Measurements from ENCODE around the gene DPH7.
"Not testable (repeated sequence)": the region's sequence is repeated elsewhere in the genome, so short reads cannot be mapped to it uniquely, and the experiment has no call there.

DPH7 gene

GRCh38 chr9:137513801-137514570, 64.7 kb downstream of the DPH7 start:
- not testable (repeated sequence) for H2BK12ac ChIP-seq (ENCODE audit: low read length); H4K12ac ChIP-seq (ENCODE audit: low read depth, low read length); DNase-seq

GRCh38 chr9:137513136-137513535, 65.6 kb downstream of the DPH7 start:
- not testable (repeated sequence) for H3K27ac ChIP-seq (ENCODE audit: low read depth, low read length); H2BK120ac ChIP-seq (ENCODE audit: insufficient read depth, low read length, poor library complexity); H3K27me3 ChIP-seq (ENCODE audit: insufficient read depth, low read length); H3K79me2 ChIP-seq (ENCODE audit: control insufficient read depth, insufficient read depth, low read length, poor library complexity); H3K9ac ChIP-seq (ENCODE audit: low read length); H3K14ac ChIP-seq (ENCODE audit: low read length); H3K23ac ChIP-seq (ENCODE audit: low read length); H3K36me3 ChIP-seq (ENCODE audit: control insufficient read depth in 1 of 2, insufficient read depth in 2 of 2, low read length in 2 of 2); H2AK5ac ChIP-seq (ENCODE audit: low read length); H2BK5ac ChIP-seq (ENCODE audit: low read depth, low read length, poor library complexity); H4K8ac ChIP-seq (ENCODE audit: low read depth, low read length); H3K18ac ChIP-seq (ENCODE audit: low read length); H3K4me1 ChIP-seq (ENCODE audit: control insufficient read depth in 1 of 2, insufficient read depth in 2 of 2, low read length in 2 of 2); H4K12ac ChIP-seq (ENCODE audit: low read depth, low read length); H2BK12ac ChIP-seq (ENCODE audit: low read length); H4K91ac ChIP-seq (ENCODE audit: low read depth, low read length); H3K79me1 ChIP-seq (ENCODE audit: low read length); H3K4me2 ChIP-seq (ENCODE audit: low read length); H2AFZ ChIP-seq (ENCODE audit: insufficient read depth, low read length, poor library complexity); DNase-seq; H3K4me3 ChIP-seq (ENCODE audit: low read depth, low read length); H3K4ac ChIP-seq (ENCODE audit: low read depth, low read length)
- peaks cover 10% of the 10 kb centered on the region for H3K9me3 ChIP-seq (ENCODE audit: insufficient read depth, low read depth, low read length)
- WGBS (ENCODE audit: extremely low coverage, insufficient coverage, insufficient read length) = no CpG with 5 or more reads among the region's 5 CpGs

More at GRCh38 chr9:137513801-137514570, 64.7 kb downstream of the DPH7 start:
- H2AFZ ChIP-seq (ENCODE audit: insufficient read depth, low read length, poor library complexity); H3K14ac ChIP-seq (ENCODE audit: low read length); H3K27ac ChIP-seq (ENCODE audit: low read depth, low read length); H3K18ac ChIP-seq (ENCODE audit: low read length); H2BK5ac ChIP-seq (ENCODE audit: low read depth, low read length, poor library complexity); H3K9ac ChIP-seq (ENCODE audit: low read length); H3K4me2 ChIP-seq (ENCODE audit: low read length); H4K91ac ChIP-seq (ENCODE audit: low read depth, low read length); H3K79me2 ChIP-seq (ENCODE audit: control insufficient read depth, insufficient read depth, low read length, poor library complexity); H3K23ac ChIP-seq (ENCODE audit: low read length); H3K4me3 ChIP-seq (ENCODE audit: low read depth, low read length); H3K36me3 ChIP-seq (ENCODE audit: control insufficient read depth in 1 of 2, insufficient read depth in 2 of 2, low read length in 2 of 2); H3K27me3 ChIP-seq (ENCODE audit: insufficient read depth, low read length); H2AK5ac ChIP-seq (ENCODE audit: low read length); H4K8ac ChIP-seq (ENCODE audit: low read depth, low read length); H3K4ac ChIP-seq (ENCODE audit: low read depth, low read length); H2BK120ac ChIP-seq (ENCODE audit: insufficient read depth, low read length, poor library complexity); H3K4me1 ChIP-seq (ENCODE audit: control insufficient read depth in 1 of 2, insufficient read depth in 2 of 2, low read length in 2 of 2); H3K79me1 ChIP-seq (ENCODE audit: low read length): not testable (repeated sequence)
- peaks cover 10% of the 10 kb centered on the region for H3K9me3 ChIP-seq (ENCODE audit: insufficient read depth, low read depth, low read length)
- WGBS (ENCODE audit: extremely low coverage, insufficient coverage, insufficient read length) = no CpG with 5 or more reads among the region's 42 CpGs

GRCh38 chr9:137511758-137512463, 66.8 kb downstream of the DPH7 start:
- H3K27me3 ChIP-seq (ENCODE audit: insufficient read depth, low read length) = no peaks in the 10 kb centered on the region
- no peak overlapping the region for H4K12ac ChIP-seq (ENCODE audit: low read depth, low read length)
- H3K79me1 ChIP-seq (ENCODE audit: low read length) = no peaks in the 10 kb centered on the region
- no peak overlapping the region for H2AK5ac ChIP-seq (ENCODE audit: low read length)
- no peaks in the 10 kb centered on the region for H3K4me1 ChIP-seq (ENCODE audit: control insufficient read depth in 1 of 2, insufficient read depth in 2 of 2, low read length in 2 of 2)
- H2BK12ac ChIP-seq (ENCODE audit: low read length) = no peak overlapping the region
- H3K9ac ChIP-seq (ENCODE audit: low read length) = no peak overlapping the region
- H2BK5ac ChIP-seq (ENCODE audit: low read depth, low read length, poor library complexity) = no peak overlapping the region
- H3K23ac ChIP-seq (ENCODE audit: low read length) = no peak overlapping the region
- H2BK120ac ChIP-seq (ENCODE audit: insufficient read depth, low read length, poor library complexity) = no peak overlapping the region
- no peak overlapping the region for H3K14ac ChIP-seq (ENCODE audit: low read length)
- no peak overlapping the region for H3K18ac ChIP-seq (ENCODE audit: low read length)
- H3K4me2 ChIP-seq (ENCODE audit: low read length) = no peak overlapping the region
- no peak overlapping the region for H3K27ac ChIP-seq (ENCODE audit: low read depth, low read length)
- H4K8ac ChIP-seq (ENCODE audit: low read depth, low read length) = no peak overlapping the region
- no peak overlapping the region for H4K91ac ChIP-seq (ENCODE audit: low read depth, low read length)
- DNase-seq = no peak
- H2AFZ ChIP-seq (ENCODE audit: insufficient read depth, low read length, poor library complexity) = no peak overlapping the region
- H3K4me3 ChIP-seq (ENCODE audit: low read depth, low read length) = no peak overlapping the region
- peaks cover 8% of the 10 kb centered on the region for H3K9me3 ChIP-seq (ENCODE audit: insufficient read depth, low read depth, low read length)
- H3K36me3 ChIP-seq (ENCODE audit: control insufficient read depth in 1 of 2, insufficient read depth in 2 of 2, low read length in 2 of 2) = no peaks in the 10 kb centered on the region
- WGBS (ENCODE audit: extremely low coverage, insufficient coverage, insufficient read length) = no CpG with 5 or more reads among the region's 25 CpGs
- no peaks in the 10 kb centered on the region for H3K79me2 ChIP-seq (ENCODE audit: control insufficient read depth, insufficient read depth, low read length, poor library complexity)
- H3K4ac ChIP-seq (ENCODE audit: low read depth, low read length) = no peak overlapping the region

- not testable (repeated sequence) for H2AFZ ChIP-seq (ENCODE audit: insufficient read depth, low read length, poor library complexity); H4K91ac ChIP-seq (ENCODE audit: low read depth, low read length); H3K4me1 ChIP-seq (ENCODE audit: control insufficient read depth in 1 of 2, insufficient read depth in 2 of 2, low read length in 2 of 2); H2BK120ac ChIP-seq (ENCODE audit: insufficient read depth, low read length, poor library complexity); H3K9ac ChIP-seq (ENCODE audit: low read length); H3K36me3 ChIP-seq (ENCODE audit: control insufficient read depth in 1 of 2, insufficient read depth in 2 of 2, low read length in 2 of 2); H3K18ac ChIP-seq (ENCODE audit: low read length); H2BK5ac ChIP-seq (ENCODE audit: low read depth, low read length, poor library complexity); H3K27ac ChIP-seq (ENCODE audit: low read depth, low read length); H2BK12ac ChIP-seq (ENCODE audit: low read length); DNase-seq; H3K4me2 ChIP-seq (ENCODE audit: low read length); H3K79me1 ChIP-seq (ENCODE audit: low read length); H4K12ac ChIP-seq (ENCODE audit: low read depth, low read length); H3K79me2 ChIP-seq (ENCODE audit: control insufficient read depth, insufficient read depth, low read length, poor library complexity); H2AK5ac ChIP-seq (ENCODE audit: low read length); H3K23ac ChIP-seq (ENCODE audit: low read length); H3K4ac ChIP-seq (ENCODE audit: low read depth, low read length); H4K8ac ChIP-seq (ENCODE audit: low read depth, low read length); H3K14ac ChIP-seq (ENCODE audit: low read length); H3K4me3 ChIP-seq (ENCODE audit: low read depth, low read length); H3K27me3 ChIP-seq (ENCODE audit: insufficient read depth, low read length)
- WGBS (ENCODE audit: extremely low coverage, insufficient coverage, insufficient read length) = no CpG with 5 or more reads among the region's 22 CpGs
- H3K9me3 ChIP-seq (ENCODE audit: insufficient read depth, low read depth, low read length) = peaks cover 14% of the 10 kb centered on the region
These were observed 67.6 kb downstream of the DPH7 start for GRCh38 chr9:137511126-137511525.
